H1 (cell line): Measurements from ENCODE around the gene WNT11. TPM values are rescaled to one million over a fixed set of nuclear protein-coding genes. Genes with fewer than 3 reads are reported as not detected.

Source experiments
- CTCF ChIA-PET: fragments of 300-600 bp; sonication (Branson Sonifier 250); formaldehyde crosslinking; loops from one replicate; lab custom pipeline; 2021; ENCODE audit not compliant: partially characterized antibody; lab: Charles Lee
- POLR2A ChIA-PET: fragments of 300-600 bp; sonication (Branson Sonifier 250); formaldehyde crosslinking; loops from one replicate; lab custom pipeline; 2021; ENCODE audit warnings: inconsistent platforms; ENCODE audit not compliant: partially characterized antibody; lab: Charles Lee
- DNase-seq, 2 experiments: peaks; one replicate each; pipeline versions ENCODE4 v3.0.0 to v3.0.0-alpha.2; 2010 to 2022; ENCODE audit warnings: low spot score in 2 of 2, low read depth in 1 of 2, mixed read lengths in 1 of 2
- FAIRE-seq: peaks from 2 replicates; lab custom pipeline; 2011; peaks lifted over from hg19 to GRCh38; lab: Jason Lieb, UNC
- H2AFZ ChIP-seq: 2 replicates; pipeline ENCODE4 v1.8.1; 2012; ENCODE audit warnings: low read length, inconsistent platforms
- H2AK5ac ChIP-seq: 2 replicates; pipeline ENCODE4 v1.6.1; 2013; ENCODE audit warnings: low read depth, low read length
- H2BK120ac ChIP-seq: replicated peaks from 2 replicates; pipeline ENCODE3; 2013; ENCODE audit warnings: low read depth, low read length, inconsistent platforms
- H2BK12ac ChIP-seq: 2 replicates; pipeline ENCODE4 v1.6.1; 2013; ENCODE audit warnings: low read depth, low read length
- H2BK15ac ChIP-seq: 2 replicates; pipeline ENCODE4 v1.6.1; 2013; ENCODE audit warnings: low read length
- H2BK20ac ChIP-seq: 2 replicates; pipeline ENCODE4 v1.6.1; 2013; ENCODE audit warnings: low read length
- H2BK5ac ChIP-seq: 2 replicates; pipeline ENCODE4 v1.6.1; 2013; ENCODE audit warnings: low read depth, low read length
- H3K14ac ChIP-seq: 2 replicates; pipeline ENCODE4 v1.6.1; 2013; ENCODE audit warnings: inconsistent platforms; ENCODE audit not compliant: insufficient read length
- H3K18ac ChIP-seq: 2 replicates; pipeline ENCODE4 v1.6.1; 2013; ENCODE audit warnings: low read length; ENCODE audit errors: extremely low read depth
- H3K23ac ChIP-seq: 2 replicates; pipeline ENCODE4 v1.6.1; 2013; ENCODE audit warnings: inconsistent platforms; ENCODE audit not compliant: insufficient read length
- H3K23me2 ChIP-seq: 2 replicates; pipeline ENCODE4 v1.6.1; 2013; ENCODE audit warnings: low read depth, low read length
- H3K27ac ChIP-seq: 2 replicates; pipeline ENCODE4 v1.6.1; 2011; ENCODE audit warnings: low read depth, low read length, inconsistent platforms
- H3K27me3 ChIP-seq, 4 experiments: replicated peaks in 1 of 4; 1 replicate in 1 of 4; 2 replicates in 3 of 4; pipeline versions ENCODE4 v1.6.1 to v1.8.1; 2011 to 2013; ENCODE audit warnings: low read length in 3 of 4, mild to moderate bottlenecking in 3 of 4, inconsistent platforms in 2 of 4, mixed read lengths in 2 of 4, moderate library complexity in 1 of 4; ENCODE audit not compliant: control insufficient read depth in 3 of 4, insufficient read depth in 3 of 4; ENCODE audit errors: extremely low read depth in 1 of 4
- H3K36me3 ChIP-seq, 4 experiments: 2 replicates each; pipeline versions ENCODE4 v1.6.1 to v1.8.1; 2011 to 2013; ENCODE audit warnings: mild to moderate bottlenecking in 4 of 4, low read length in 3 of 4, moderate library complexity in 2 of 4, control low read depth in 1 of 4, inconsistent platforms in 1 of 4; ENCODE audit not compliant: insufficient read depth in 4 of 4, control insufficient read depth in 2 of 4
- H3K4ac ChIP-seq: replicated peaks from 2 replicates; pipeline ENCODE3; 2013; ENCODE audit warnings: low read length, low read depth, mixed read lengths, inconsistent platforms; ENCODE audit not compliant: insufficient read length
- H3K4me1 ChIP-seq, 4 experiments: replicated peaks in 1 of 4; 1 replicate in 1 of 4; 2 replicates in 3 of 4; pipeline versions ENCODE4 v1.6.1 to v1.8.1; 2011 to 2013; ENCODE audit warnings: low read length in 3 of 4, inconsistent platforms in 2 of 4, mixed read lengths in 1 of 4; ENCODE audit not compliant: insufficient read depth in 4 of 4, control insufficient read depth in 3 of 4
- H3K4me2 ChIP-seq, 2 experiments: 2 replicates each; pipeline versions ENCODE4 v1.6.1 to v1.8.1; 2011 to 2013; ENCODE audit warnings: low read depth in 2 of 2, low read length in 2 of 2, control low read depth in 1 of 2, inconsistent platforms in 1 of 2, mild to moderate bottlenecking in 1 of 2; ENCODE audit not compliant: insufficient read depth in 1 of 2
- H3K4me3 ChIP-seq, 4 experiments: fragments of 200-600, 300-600 bp in 1 of 4; sonication (generic), shearing (Covaris generic), sonication (Bioruptor Twin) in 1 of 4; 2 replicates each; pipeline versions ENCODE4 v1.5.1 to v1.8.1; 2011 to 2016; ENCODE audit warnings: low read length in 4 of 4, low read depth in 3 of 4, control low read depth in 2 of 4, inconsistent platforms in 2 of 4, mild to moderate bottlenecking in 2 of 4, mixed read lengths in 1 of 4, moderate library complexity in 1 of 4; ENCODE audit not compliant: insufficient read depth in 2 of 4; ENCODE audit errors: extremely low read depth in 1 of 4
- H3K56ac ChIP-seq: replicated peaks from 2 replicates; pipeline ENCODE3; 2013; ENCODE audit warnings: low read depth, mild to moderate bottlenecking, mixed read lengths, low read length, inconsistent platforms; ENCODE audit not compliant: insufficient read length
- H3K79me1 ChIP-seq: 2 replicates; pipeline ENCODE4 v1.6.1; 2013; ENCODE audit warnings: low read depth, low read length, control low read depth
- H3K79me2 ChIP-seq, 2 experiments: 2 replicates each; pipeline versions ENCODE4 v1.6.1 to v1.8.1; 2012 to 2013; ENCODE audit warnings: low read length in 2 of 2, mild to moderate bottlenecking in 2 of 2, inconsistent platforms in 1 of 2; ENCODE audit not compliant: insufficient read depth in 2 of 2, control insufficient read depth in 1 of 2
- H3K9ac ChIP-seq, 4 experiments: replicated peaks in 1 of 4; 1 replicate in 1 of 4; 2 replicates in 3 of 4; pipeline versions ENCODE4 v1.6.1 to v1.8.1; 2011 to 2013; ENCODE audit warnings: low read depth in 3 of 4, low read length in 3 of 4, control low read depth in 2 of 4, mild to moderate bottlenecking in 2 of 4, moderate library complexity in 2 of 4, inconsistent platforms in 1 of 4; ENCODE audit errors: extremely low read depth in 1 of 4
- H3K9me3 ChIP-seq, 2 experiments: 2 replicates each; pipeline versions ENCODE4 v1.6.1 to v1.8.1; 2012 to 2013; ENCODE audit warnings: mild to moderate bottlenecking in 2 of 2, moderate library complexity in 2 of 2, control low read depth in 1 of 2, inconsistent platforms in 1 of 2, low read depth in 1 of 2, low read length in 1 of 2, mixed read lengths in 1 of 2; ENCODE audit not compliant: insufficient read depth in 2 of 2
- H4K20me1 ChIP-seq, 2 experiments: replicated peaks in 1 of 2; 2 replicates each; pipeline versions ENCODE3 to v1.8.1; 2011 to 2013; ENCODE audit warnings: inconsistent platforms in 2 of 2, low read length in 2 of 2, mild to moderate bottlenecking in 1 of 2; ENCODE audit not compliant: insufficient read depth in 2 of 2, control insufficient read depth in 1 of 2
- H4K5ac ChIP-seq: 2 replicates; pipeline ENCODE4 v1.6.1; 2013; ENCODE audit warnings: low read length, low read depth, mixed read lengths, inconsistent platforms; ENCODE audit not compliant: insufficient read length
- H4K8ac ChIP-seq: 2 replicates; pipeline ENCODE4 v1.8.0; 2013; ENCODE audit warnings: mild to moderate bottlenecking, moderate library complexity, low read length, inconsistent platforms; ENCODE audit not compliant: insufficient read depth; ENCODE audit errors: extremely low read depth
- H4K91ac ChIP-seq: replicated peaks from 2 replicates; pipeline ENCODE3; 2013; ENCODE audit warnings: low read length, mixed read lengths, inconsistent platforms; ENCODE audit not compliant: insufficient read length
- CHD1 ChIP-seq: IDR thresholded peaks from 2 replicates; pipeline ENCODE4 v1.6.1; 2012; ENCODE audit warnings: low read depth, low read length, improper control_type of control experiment
- E2F6 ChIP-seq: IDR thresholded peaks from 2 replicates; pipeline ENCODE4 v1.6.1; 2012; ENCODE audit warnings: inconsistent platforms
- SP2 ChIP-seq: IDR thresholded peaks from 2 replicates; pipeline ENCODE4 v1.6.1; 2012; ENCODE audit warnings: mild to moderate bottlenecking, low read length, inconsistent platforms
- SP4 ChIP-seq: IDR thresholded peaks from 2 replicates; pipeline ENCODE4 v1.6.1; 2012; ENCODE audit warnings: low read length, inconsistent platforms
- WGBS, 2 experiments: shearing (Covaris generic) in 1 of 2; methylation state at CpG; one replicate each; pipeline versions ENCODE4 v1.1.6 to v1.1.7; 2013 to 2015; ENCODE audit warnings: low lambda C conversion rate in 2 of 2, mixed read lengths in 2 of 2, inconsistent platforms in 1 of 2, low coverage in 1 of 2, missing lambda C conversion rate in 1 of 2; ENCODE audit not compliant: insufficient replicate concordance in 2 of 2, insufficient coverage in 1 of 2, insufficient read length in 1 of 2; ENCODE audit errors: extremely low coverage in 1 of 2, missing lambda C conversion rate in 1 of 2; 5-methylcytosine and 5-hydroxymethylcytosine counted together
- polyA plus RNA-seq, 7 experiments: library from polyadenylated mRNA; depleted of rRNA in 3 of 7; stranded (reverse) in 5 of 7; unstranded in 2 of 7; fragments of >200 nt in 5 of 7; fragments of 200-250 nt in 2 of 7; gene quantifications; 1 replicate in 5 of 7; 2 replicates in 1 of 7; 4 replicates in 1 of 7; pipeline versions ENCODE4 v1.2.1 to v1.2.3, GENCODE V29; 2011 to 2013; ENCODE audit warnings: missing spikeins in 2 of 7, mixed read lengths in 2 of 7
- total RNA-seq: library from RNA; stranded (reverse); fragmentation: NEBNext Ultra II Directional; extraction: Animal tissue kit (Norgen Biotek cat#: 25700); gene quantifications from 2 replicates; pipeline ENCODE4 v1.2.1, GENCODE V29; 2021

WNT11 gene
- total and polyA plus RNA-seq, 2 of the 8 experiments (the other 6 are each of a cell fraction or from before 2014, with no cell fraction given) = 0.11 to 0.45 TPM

- no peak overlapping the region for H3K23ac ChIP-seq
- H3K27ac ChIP-seq = no peak overlapping the region
- H3K56ac ChIP-seq = no peak overlapping the region
- peaks cover 0 to 4% (median 2%) of the 10 kb centered on the region in 4 experiments; a peak in 2 of 7 replicates for H3K4me1 ChIP-seq
- peaks cover 0 to 15% (median 2%) of the 10 kb centered on the region in 4 experiments; a peak in 3 of 7 replicates for H3K27me3 ChIP-seq
- H3K9ac ChIP-seq = no peak overlapping the region
- H2BK5ac ChIP-seq = no peak overlapping the region
- ChIA-PET CTCF (no interaction called here), POLR2A (no interaction called here)
- no peak overlapping the region for H2BK20ac ChIP-seq
- H2BK120ac ChIP-seq = no peak overlapping the region
- no peaks in the 10 kb centered on the region for H3K9me3 ChIP-seq
- no peak overlapping the region for H3K4me3 ChIP-seq
- no peak overlapping the region for H2AFZ ChIP-seq
- H3K18ac ChIP-seq = no peak overlapping the region
- no peak for DNase-seq
- no peak overlapping the region for H4K8ac ChIP-seq
- H4K91ac ChIP-seq = no peak overlapping the region
- no peak overlapping the region for H3K14ac ChIP-seq
- FAIRE-seq = no peak
- H3K79me1 ChIP-seq = no peaks in the 10 kb centered on the region
- H4K5ac ChIP-seq = no peak overlapping the region
- no peak overlapping the region for H2BK12ac ChIP-seq
- 90% methylated on average over 11 of the region's 13 CpGs; no CpG with 5 or more reads in 1 of the 2 experiments for WGBS, 2 experiments
- H2BK15ac ChIP-seq = no peak overlapping the region
- peaks cover 2% of the 10 kb centered on the region; the same call in 1 of the 2 replicates for H3K23me2 ChIP-seq
- no peaks in the 10 kb centered on the region for H4K20me1 ChIP-seq
- H3K36me3 ChIP-seq = no peaks in the 10 kb centered on the region
- no peaks in the 10 kb centered on the region for H3K79me2 ChIP-seq
- H2AK5ac ChIP-seq = no peak overlapping the region
- H3K4me2 ChIP-seq = no peak overlapping the region
- H3K4ac ChIP-seq = no peak overlapping the region
- TF ChIP-seq E2F6 (no peak), SP2 (no peak), CHD1 (no peak), SP4 (no peak)
These were observed 33.7 kb downstream of the WNT11 start for GRCh38 chr11:76172583-76172982.
